GM19467 (cell line): ENCODE measurements around the gene ZNF827.

ENCODE experiments used
- ATAC-seq: cut with Tn5 transposase; IDR thresholded peaks from one replicate; pipeline ENCODE4 v1.9.1; 2021; ENCODE audit warnings: mild to moderate bottlenecking, moderate library complexity; ENCODE audit not compliant: unreplicated experiment

Gene ZNF827

GRCh38 chr4:145766273-145766672 is 172.3 kb downstream of the ZNF827 start:
- no peak for ATAC-seq

- no peak for ATAC-seq
Observed at GRCh38 chr4:145763399-145763798, 175.2 kb downstream of the ZNF827 start.

GRCh38 chr4:145762719-145763118 is 175.9 kb downstream of the ZNF827 start:
- no peak for ATAC-seq

GRCh38 chr4:145760961-145761929 is 177.4 kb downstream of the ZNF827 start:
- ATAC-seq, result no peak

- no peak for ATAC-seq
Observed at GRCh38 chr4:145760176-145760575, 178.4 kb downstream of the ZNF827 start.

GRCh38 chr4:145757188-145757587 is 181.4 kb downstream of the ZNF827 start:
- no peak for ATAC-seq

GRCh38 chr4:145756244-145756643 is 182.4 kb downstream of the ZNF827 start:
- no peak for ATAC-seq

GRCh38 chr4:145755802-145756201 is 182.8 kb downstream of the ZNF827 start:
- ATAC-seq, result no peak

- no peak for ATAC-seq
Observed at GRCh38 chr4:145743641-145744040, 195.0 kb downstream of the ZNF827 start.

GRCh38 chr4:145740806-145741205 is 197.8 kb downstream of the ZNF827 start:
- no peak for ATAC-seq

GRCh38 chr4:145739845-145740244 is 198.8 kb downstream of the ZNF827 start:
- no peak for ATAC-seq

GRCh38 chr4:145736241-145736831 is 202.3 kb downstream of the ZNF827 start:
- ATAC-seq, result no peak

- ATAC-seq, result no peak
Observed at GRCh38 chr4:145735827-145736226, 202.8 kb downstream of the ZNF827 start.

- no peak for ATAC-seq
Observed at GRCh38 chr4:145735347-145735675, 203.3 kb downstream of the ZNF827 start.

GRCh38 chr4:145734576-145735346 is 203.9 kb downstream of the ZNF827 start:
- no peak for ATAC-seq

GRCh38 chr4:145734031-145734430 is 204.6 kb downstream of the ZNF827 start:
- ATAC-seq, result no peak

GRCh38 chr4:145732895-145733880 is 205.4 kb downstream of the ZNF827 start:
- ATAC-seq, result peak; percentile 83

GRCh38 chr4:145732001-145732815 is 206.4 kb downstream of the ZNF827 start:
- ATAC-seq, result no peak

- no peak for ATAC-seq
Observed at GRCh38 chr4:145731028-145731427, 207.6 kb downstream of the ZNF827 start.

GRCh38 chr4:145730026-145730425 is 208.6 kb downstream of the ZNF827 start:
- ATAC-seq, result no peak
